ENCODE measurements around the gene CEP112. TPM values are rescaled to one million over a fixed set of nuclear protein-coding genes. Genes with fewer than 3 reads are reported as not detected.

The CEP112 gene
- total and polyA plus RNA-seq, 10 of the 15 experiments (the other 5 are each of a cell fraction or from before 2014, with no cell fraction given) = 0.11 to 3.8 (median 0.32) TPM; not detected in 1

GRCh38 chr17:65902155-65902554 is 289.8 kb downstream of the CEP112 start (continued):
- TF ChIP-seq CTCF (IDR thresholded peaks at IDR 0.05 in 2 of 3, conservative IDR thresholded peaks at IDR 0.05 in 1 of 3; ENCODE audit: control insufficient read depth in 2 of 3, extremely low read depth in 1 of 3, insufficient read depth in 1 of 3, low read depth in 3 of 3, low read length in 3 of 3) = no peak
- no peak for TF ChIP-seq ZBTB40 (IDR thresholded peaks at IDR 0.05; ENCODE audit: borderline replicate concordance)

- intact Hi-C loops (cut with micrococcal nuclease; ENCODE audit: unreplicated experiment) = no loop called here
- FAIRE-seq = no peak
- ChIA-PET SMC1A (ENCODE audit: uncharacterized antibody, unreplicated experiment) (interaction anchor here (1.7 kb wide), 1 partner anchor 13 kb away, joined by 4 read pairs; no protein-coding TSS in a partner anchor), CTCF (no interaction called here), RAD21 (ENCODE audit: unreplicated experiment) (no interaction called here), POLR2A (no interaction called here)
- Histone ChIP-seq H3K27me3 (replicated peaks in 1 of 2; ENCODE audit: control insufficient read depth in 2 of 2, insufficient read depth in 2 of 2, low read length in 1 of 2) (no peaks in the 10 kb centered on the region), H3K9ac (ENCODE audit: control insufficient read depth, insufficient read depth, low read length) (no peak overlapping the region), H3K79me2 (ENCODE audit: control insufficient read depth, insufficient read depth, low read length) (no peaks in the 10 kb centered on the region), H3K4me2 (ENCODE audit: control insufficient read depth, insufficient read depth) (no peak overlapping the region), H4K20me1 (ENCODE audit: control insufficient read depth, insufficient read depth) (no peaks in the 10 kb centered on the region), H2AFZ (ENCODE audit: control insufficient read depth, low read depth, low read length) (no peak overlapping the region), H3K27ac (ENCODE audit: control insufficient read depth, insufficient read depth) (no peak overlapping the region), H3K9me3 (replicated peaks; ENCODE audit: control insufficient read depth, insufficient read depth, low read length) (no peaks in the 10 kb centered on the region), H3K4me1 (ENCODE audit: control insufficient read depth, insufficient read depth, low read length) (no peaks in the 10 kb centered on the region), H3K4me3 (no peak overlapping the region), H3K36me3 (ENCODE audit: control insufficient read depth in 2 of 2, insufficient read depth in 2 of 2, low read length in 1 of 2) (no peaks in the 10 kb centered on the region)
- BruUV-seq (replicated peaks) = no TSS peak
- no peak for DNase-seq (ENCODE audit: low read depth, low spot score)
- in situ Hi-C loops (cut with MboI) = no loop called here
- ATAC-seq = no peak
- TF ChIP-seq MEF2A (IDR thresholded peaks at IDR 0.05; ENCODE audit: insufficient read depth, low read depth, low read length) (no peak), ZNF274 (IDR thresholded peaks at IDR 0.05; ENCODE audit: insufficient read depth, insufficient read length) (no peak), REST (IDR thresholded peaks at IDR 0.05; ENCODE audit: low read depth, low read length) (no peak), SREBF2 (IDR thresholded peaks at IDR 0.05; ENCODE audit: low read length) (no peak), BHLHE40 (IDR thresholded peaks at IDR 0.05; ENCODE audit: borderline replicate concordance in 1 of 2, low read depth in 2 of 2, low read length in 1 of 2) (no peak), CTCF (IDR thresholded peaks at IDR 0.05 in 2 of 3, conservative IDR thresholded peaks at IDR 0.05 in 1 of 3; ENCODE audit: control insufficient read depth in 2 of 3, extremely low read depth in 1 of 3, insufficient read depth in 1 of 3, low read depth in 3 of 3, low read length in 3 of 3) (no peak), TCF12 (IDR thresholded peaks at IDR 0.05; ENCODE audit: low read depth, low read length) (no peak), KLF5 (IDR thresholded peaks at IDR 0.05; ENCODE audit: partially characterized antibody) (no peak)
Measured at GRCh38 chr17:65901394-65901793, 290.5 kb downstream of the CEP112 start.

Data from GM12878 (cell line).